Osteocyte (in vitro differentiated cells): ENCODE measurements around the gene GKN1. TPM values are rescaled to one million over a fixed set of nuclear protein-coding genes. Genes with fewer than 3 reads are reported as not detected.

Experiments used
- DNase-seq: peaks from one replicate; pipeline ENCODE4 v3.0.0; 2021; ENCODE audit warnings: mixed read lengths; ENCODE audit not compliant: unreplicated experiment; ENCODE audit errors: extremely low spot score
- H3K27ac Mint-ChIP-seq: one replicate; pipeline ENCODE4 v1.8.0; 2021; ENCODE audit warnings: mild to moderate bottlenecking, mixed read lengths; ENCODE audit not compliant: unreplicated experiment
- H3K27me3 Mint-ChIP-seq: one replicate; pipeline ENCODE4 v1.8.0; 2021; ENCODE audit warnings: mixed read lengths; ENCODE audit not compliant: unreplicated experiment
- H3K36me3 Mint-ChIP-seq: one replicate; pipeline ENCODE4 v1.8.0; 2021; ENCODE audit warnings: mixed read lengths; ENCODE audit not compliant: unreplicated experiment
- H3K4me1 Mint-ChIP-seq: one replicate; pipeline ENCODE4 v1.8.0; 2021; ENCODE audit warnings: mixed read lengths; ENCODE audit not compliant: unreplicated experiment
- H3K4me3 Mint-ChIP-seq: one replicate; pipeline ENCODE4 v1.8.0; 2021; ENCODE audit warnings: mild to moderate bottlenecking, moderate library complexity, mixed read lengths; ENCODE audit not compliant: unreplicated experiment
- H3K9me3 Mint-ChIP-seq: one replicate; pipeline ENCODE4 v1.8.0; 2021; ENCODE audit warnings: mixed read lengths; ENCODE audit not compliant: unreplicated experiment
- CTCF ChIP-seq: fragments of 200-600 bp; sonication (generic); IDR thresholded peaks from 2 replicates; pipeline ENCODE4 v1.5.0; 2021; ENCODE audit warnings: antibody characterized with exemption, mild to moderate bottlenecking, moderate library complexity
- total RNA-seq: library from RNA; stranded (reverse); gene quantifications from 2 replicates; pipeline ENCODE4 v1.2.1, GENCODE V29; 2021

Gene GKN1
- total RNA-seq, 1 donor from 2014 or later = not detected

GRCh38 chr2:69017080-69017479 is 42.6 kb downstream of the GKN1 start:
- no peak overlapping the region for H3K4me3 Mint-ChIP-seq
- peaks cover 3% of the 10 kb centered on the region for H3K36me3 Mint-ChIP-seq
- H3K4me1 Mint-ChIP-seq = peaks cover 44% of the 10 kb centered on the region
- H3K27ac Mint-ChIP-seq = peak overlapping the region; percentile 50
- TF ChIP-seq CTCF = no peak
- H3K9me3 Mint-ChIP-seq = no peaks in the 10 kb centered on the region
- no peak for DNase-seq
- no peaks in the 10 kb centered on the region for H3K27me3 Mint-ChIP-seq

- H3K4me3 Mint-ChIP-seq = no peak overlapping the region
Observed at GRCh38 chr2:69017835-69018234, 43.4 kb downstream of the GKN1 start.

GRCh38 chr2:69018678-69019095 is 44.3 kb downstream of the GKN1 start:
- Mint-ChIP-seq H3K9me3 (no peaks in the 10 kb centered on the region), H3K27me3 (no peaks in the 10 kb centered on the region), H3K27ac (no peak overlapping the region), H3K36me3 (peaks cover 3% of the 10 kb centered on the region), H3K4me1 (peaks cover 39% of the 10 kb centered on the region), H3K4me3 (no peak overlapping the region)
- TF ChIP-seq CTCF = no peak
- DNase-seq = no peak

More at GRCh38 chr2:69017835-69018234, 43.4 kb downstream of the GKN1 start:
- H3K27me3 Mint-ChIP-seq = no peaks in the 10 kb centered on the region
- DNase-seq = no peak
- no peak for TF ChIP-seq CTCF
- peaks cover 3% of the 10 kb centered on the region for H3K36me3 Mint-ChIP-seq
- peaks cover 39% of the 10 kb centered on the region for H3K4me1 Mint-ChIP-seq
- H3K9me3 Mint-ChIP-seq = no peaks in the 10 kb centered on the region
- no peak overlapping the region for H3K27ac Mint-ChIP-seq

GRCh38 chr2:69020496-69021426 is 46.3 kb downstream of the GKN1 start:
- H3K27ac Mint-ChIP-seq = no peak overlapping the region
- TF ChIP-seq CTCF = no peak
- peaks cover 26% of the 10 kb centered on the region for H3K4me1 Mint-ChIP-seq
- no peaks in the 10 kb centered on the region for H3K27me3 Mint-ChIP-seq
- no peak overlapping the region for H3K4me3 Mint-ChIP-seq
- peaks cover 3% of the 10 kb centered on the region for H3K36me3 Mint-ChIP-seq
- DNase-seq = no peak
- H3K9me3 Mint-ChIP-seq = no peaks in the 10 kb centered on the region

DNA sequence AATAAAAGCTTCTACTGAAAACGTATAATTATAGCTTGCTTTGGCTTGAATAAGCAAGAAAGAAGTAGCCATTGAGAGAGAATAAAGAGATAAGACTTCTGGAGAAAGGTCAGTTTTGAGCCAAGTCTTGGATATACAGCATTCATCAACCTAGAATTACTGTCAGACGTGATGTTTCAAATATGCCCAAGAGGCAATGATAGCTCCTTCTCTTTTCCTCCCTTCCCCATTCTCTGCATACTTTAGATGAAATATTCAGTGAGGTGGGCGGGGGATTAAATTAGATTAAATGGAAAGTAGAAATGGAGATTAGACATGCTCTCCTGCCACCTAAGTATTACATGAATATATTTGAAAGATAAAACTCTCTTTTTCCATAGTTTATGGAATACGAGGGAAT is 47.3 kb downstream of the GKN1 start:
- TF ChIP-seq CTCF = no peak

More for the DNA sequence above, 47.3 kb downstream of the GKN1 start:
- Mint-ChIP-seq H3K27me3 (no peaks in the 10 kb centered on the region), H3K9me3 (no peaks in the 10 kb centered on the region), H3K36me3 (peaks cover 4% of the 10 kb centered on the region), H3K4me1 (peaks cover 26% of the 10 kb centered on the region), H3K27ac (no peak overlapping the region), H3K4me3 (no peak overlapping the region)
- no peak for DNase-seq
